ENCODE measurements around the gene FGF2. TPM values are rescaled to one million over a fixed set of nuclear protein-coding genes. Genes with fewer than 3 reads are reported as not detected.

FGF2 gene
- total and polyA plus RNA-seq, 2 donors (not counting 1 experiment from before 2014, with no cell fraction given): 0.13 TPM; not detected in 1

DNA sequence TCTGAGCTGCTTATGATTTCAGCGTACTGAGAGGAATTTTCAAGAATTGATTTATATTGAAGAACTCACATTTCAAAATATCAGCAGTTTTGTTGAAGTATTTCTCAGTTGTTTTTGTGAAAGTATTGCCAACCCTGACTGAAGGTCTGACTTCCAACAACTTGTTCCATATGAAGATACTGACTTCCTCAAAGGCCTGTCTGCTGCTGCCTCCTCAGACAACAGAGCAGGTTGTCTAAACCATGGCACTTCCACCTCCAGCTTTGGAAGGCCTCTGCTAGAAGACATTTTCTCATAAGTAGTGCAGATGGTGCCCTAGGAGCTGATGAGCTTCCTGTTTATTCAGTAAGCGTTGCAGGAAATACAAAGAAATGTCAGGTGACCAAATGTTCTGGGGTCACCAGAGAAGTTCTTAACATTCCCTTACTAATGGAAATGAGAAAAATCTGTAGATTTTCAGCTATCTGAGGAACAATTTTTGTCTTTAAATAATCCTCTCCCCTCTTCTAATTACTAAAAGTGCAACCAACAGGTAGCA, 28.8 kb downstream of the FGF2 start:
- Histone ChIP-seq H3K4me1 (ENCODE audit: control insufficient read depth in 2 of 2, insufficient read depth in 2 of 2, low read length in 2 of 2) (no peaks in the 10 kb centered on the region), H3K36me3 (replicated peaks in 1 of 2; ENCODE audit: control extremely low read depth in 1 of 2, control insufficient read depth in 1 of 2, extremely low read depth in 1 of 2, insufficient read depth in 2 of 2, low read length in 1 of 2) (no peaks in the 10 kb centered on the region), H2AFZ (ENCODE audit: insufficient read depth, low read depth, low read length, poor library complexity, severe bottlenecking) (no peak overlapping the region), H3K9ac (ENCODE audit: low read length) (no peak overlapping the region), H3K4me2 (replicated peaks; ENCODE audit: low read depth, low read length, poor library complexity, severe bottlenecking) (no peak overlapping the region), H4K20me1 (ENCODE audit: control insufficient read depth, insufficient read depth, low read length, poor library complexity, severe bottlenecking) (no peaks in the 10 kb centered on the region), H3K79me2 (ENCODE audit: control insufficient read depth, insufficient read depth, low read length) (no peaks in the 10 kb centered on the region), H3K4me3 (ENCODE audit: control extremely low read depth in 1 of 5, extremely low read depth in 1 of 5, insufficient read depth in 1 of 5, low read depth in 2 of 5, low read length in 4 of 5) (no peak overlapping the region), H3K27me3 (replicated peaks in 1 of 4; ENCODE audit: control extremely low read depth in 1 of 4, control insufficient read depth in 3 of 4, insufficient read depth in 4 of 4, low read length in 3 of 4) (peaks cover 0 to 3% (median 0%) of the 10 kb centered on the region in 4 experiments), H3K27ac (ENCODE audit: low read length in 2 of 2) (no peak overlapping the region), H3K9me3 (ENCODE audit: control extremely low read depth in 1 of 3, control insufficient read depth in 2 of 3, insufficient read depth in 1 of 3, low read length in 2 of 3) (no peaks in the 10 kb centered on the region)
- DNase-seq (no peak), ATAC-seq (ENCODE audit: low read depth) (no peak)
- intact Hi-C loops (cut with micrococcal nuclease): no loop called here
- WGBS (ENCODE audit: insufficient coverage): no CpG with 5 or more reads among the region's 2 CpGs
- POLR2A ChIA-PET: no interaction called here
- H3K4me3 Mint-ChIP-seq: no peak overlapping the region
- H3K9me3 Mint-ChIP-seq (ENCODE audit: insufficient read depth): no peaks in the 10 kb centered on the region
- peaks cover 23% of the 10 kb centered on the region for H3K27me3 Mint-ChIP-seq
- CTCF ChIA-PET: no interaction called here
- TF ChIP-seq EZH2 (IDR thresholded peaks at IDR 0.05; ENCODE audit: borderline replicate concordance, insufficient read depth, low read depth, low read length, poor library complexity, severe bottlenecking): no peak
- no peak for TF ChIP-seq CTCF (IDR thresholded peaks at IDR 0.05)
- no peak overlapping the region for H3K27ac Mint-ChIP-seq
- no peaks in the 10 kb centered on the region for H3K4me1 Mint-ChIP-seq

DNA sequence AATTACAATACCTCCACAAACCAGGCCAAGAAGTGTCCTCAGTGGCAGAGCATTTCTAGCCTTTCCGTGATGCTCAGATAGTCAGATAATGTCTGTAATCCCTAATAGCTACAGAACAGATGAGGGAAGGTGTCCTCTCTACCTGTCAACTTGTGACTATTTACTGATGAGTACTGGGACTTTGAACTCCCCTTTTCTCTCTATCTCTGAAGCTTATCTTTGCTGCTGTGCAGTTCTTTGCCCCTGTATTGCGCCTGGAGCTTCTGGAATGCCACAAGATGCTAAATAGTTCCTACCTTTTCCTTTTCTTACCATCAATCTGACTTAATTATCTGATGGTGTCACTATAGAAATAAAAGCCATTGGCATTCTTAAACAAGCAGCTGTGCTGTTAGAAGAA, 30.5 kb downstream of the FGF2 start:
- no peak overlapping the region for H3K4me3 ChIP-seq (ENCODE audit: control extremely low read depth in 1 of 5, extremely low read depth in 1 of 5, insufficient read depth in 1 of 5, low read depth in 2 of 5, low read length in 4 of 5)
- ChIA-PET CTCF (no interaction called here), POLR2A (no interaction called here)
- no peak overlapping the region for H3K4me2 ChIP-seq (replicated peaks; ENCODE audit: low read depth, low read length, poor library complexity, severe bottlenecking)
- Mint-ChIP-seq H3K4me1 (no peaks in the 10 kb centered on the region), H3K27ac (no peak overlapping the region), H3K9me3 (ENCODE audit: insufficient read depth) (no peaks in the 10 kb centered on the region), H3K27me3 (peaks cover 30% of the 10 kb centered on the region), H3K4me3 (no peak overlapping the region)
- H4K20me1 ChIP-seq (ENCODE audit: control insufficient read depth, insufficient read depth, low read length, poor library complexity, severe bottlenecking): no peaks in the 10 kb centered on the region
- peaks cover 0 to 4% (median 0%) of the 10 kb centered on the region in 4 experiments for H3K27me3 ChIP-seq (replicated peaks in 1 of 4; ENCODE audit: control extremely low read depth in 1 of 4, control insufficient read depth in 3 of 4, insufficient read depth in 4 of 4, low read length in 3 of 4)
- no peak for DNase-seq
- no peak overlapping the region for H3K27ac ChIP-seq (ENCODE audit: low read length in 2 of 2)
- H3K36me3 ChIP-seq (replicated peaks in 1 of 2; ENCODE audit: control extremely low read depth in 1 of 2, control insufficient read depth in 1 of 2, extremely low read depth in 1 of 2, insufficient read depth in 2 of 2, low read length in 1 of 2): no peaks in the 10 kb centered on the region
- no peaks in the 10 kb centered on the region for H3K4me1 ChIP-seq (ENCODE audit: control insufficient read depth in 2 of 2, insufficient read depth in 2 of 2, low read length in 2 of 2)
- intact Hi-C loops (cut with micrococcal nuclease): no loop called here
- TF ChIP-seq EZH2 (IDR thresholded peaks at IDR 0.05; ENCODE audit: borderline replicate concordance, insufficient read depth, low read depth, low read length, poor library complexity, severe bottlenecking) (no peak), CTCF (IDR thresholded peaks at IDR 0.05) (no peak)
- no peaks in the 10 kb centered on the region for H3K79me2 ChIP-seq (ENCODE audit: control insufficient read depth, insufficient read depth, low read length)
- no peak overlapping the region for H2AFZ ChIP-seq (ENCODE audit: insufficient read depth, low read depth, low read length, poor library complexity, severe bottlenecking)
- no peak for ATAC-seq (ENCODE audit: low read depth)
- no peak overlapping the region for H3K9ac ChIP-seq (ENCODE audit: low read length)
- WGBS (ENCODE audit: insufficient coverage): no CpG with 5 or more reads among the region's 2 CpGs
- H3K9me3 ChIP-seq (ENCODE audit: control extremely low read depth in 1 of 3, control insufficient read depth in 2 of 3, insufficient read depth in 1 of 3, low read length in 2 of 3): no peaks in the 10 kb centered on the region
